H1 (cell line): ENCODE results near the gene BCAR3. TPM values are rescaled to one million over a fixed set of nuclear protein-coding genes. Genes with fewer than 3 reads are reported as not detected.

Experiments
- CTCF ChIA-PET: fragments of 300-600 bp; sonication (Branson Sonifier 250); formaldehyde crosslinking; loops from one replicate; lab custom pipeline; 2021; ENCODE audit not compliant: partially characterized antibody; lab: Charles Lee
- POLR2A ChIA-PET: fragments of 300-600 bp; sonication (Branson Sonifier 250); formaldehyde crosslinking; loops from one replicate; lab custom pipeline; 2021; ENCODE audit warnings: inconsistent platforms; ENCODE audit not compliant: partially characterized antibody; lab: Charles Lee
- DNase-seq, 2 experiments: peaks; one replicate each; pipeline versions ENCODE4 v3.0.0 to v3.0.0-alpha.2; 2010 to 2022; ENCODE audit warnings: low spot score in 2 of 2, low read depth in 1 of 2, mixed read lengths in 1 of 2
- FAIRE-seq: peaks from 2 replicates; lab custom pipeline; 2011; peaks lifted over from hg19 to GRCh38; lab: Jason Lieb, UNC
- H2AFZ ChIP-seq: 2 replicates; pipeline ENCODE4 v1.8.1; 2012; ENCODE audit warnings: low read length, inconsistent platforms
- H2AK5ac ChIP-seq: 2 replicates; pipeline ENCODE4 v1.6.1; 2013; ENCODE audit warnings: low read depth, low read length
- H2BK120ac ChIP-seq: replicated peaks from 2 replicates; pipeline ENCODE3; 2013; ENCODE audit warnings: low read depth, low read length, inconsistent platforms
- H2BK12ac ChIP-seq: 2 replicates; pipeline ENCODE4 v1.6.1; 2013; ENCODE audit warnings: low read depth, low read length
- H2BK15ac ChIP-seq: 2 replicates; pipeline ENCODE4 v1.6.1; 2013; ENCODE audit warnings: low read length
- H2BK20ac ChIP-seq: 2 replicates; pipeline ENCODE4 v1.6.1; 2013; ENCODE audit warnings: low read length
- H2BK5ac ChIP-seq: 2 replicates; pipeline ENCODE4 v1.6.1; 2013; ENCODE audit warnings: low read depth, low read length
- H3K14ac ChIP-seq: 2 replicates; pipeline ENCODE4 v1.6.1; 2013; ENCODE audit warnings: inconsistent platforms; ENCODE audit not compliant: insufficient read length
- H3K18ac ChIP-seq: 2 replicates; pipeline ENCODE4 v1.6.1; 2013; ENCODE audit warnings: low read length; ENCODE audit errors: extremely low read depth
- H3K23ac ChIP-seq: 2 replicates; pipeline ENCODE4 v1.6.1; 2013; ENCODE audit warnings: inconsistent platforms; ENCODE audit not compliant: insufficient read length
- H3K23me2 ChIP-seq: 2 replicates; pipeline ENCODE4 v1.6.1; 2013; ENCODE audit warnings: low read depth, low read length
- H3K27ac ChIP-seq: 2 replicates; pipeline ENCODE4 v1.6.1; 2011; ENCODE audit warnings: low read depth, low read length, inconsistent platforms
- H3K27me3 ChIP-seq, 4 experiments: replicated peaks in 1 of 4; 1 replicate in 1 of 4; 2 replicates in 3 of 4; pipeline versions ENCODE4 v1.6.1 to v1.8.1; 2011 to 2013; ENCODE audit warnings: low read length in 3 of 4, mild to moderate bottlenecking in 3 of 4, inconsistent platforms in 2 of 4, mixed read lengths in 2 of 4, moderate library complexity in 1 of 4; ENCODE audit not compliant: control insufficient read depth in 3 of 4, insufficient read depth in 3 of 4; ENCODE audit errors: extremely low read depth in 1 of 4
- H3K36me3 ChIP-seq, 4 experiments: 2 replicates each; pipeline versions ENCODE4 v1.6.1 to v1.8.1; 2011 to 2013; ENCODE audit warnings: mild to moderate bottlenecking in 4 of 4, low read length in 3 of 4, moderate library complexity in 2 of 4, control low read depth in 1 of 4, inconsistent platforms in 1 of 4; ENCODE audit not compliant: insufficient read depth in 4 of 4, control insufficient read depth in 2 of 4
- H3K4ac ChIP-seq: replicated peaks from 2 replicates; pipeline ENCODE3; 2013; ENCODE audit warnings: low read length, low read depth, mixed read lengths, inconsistent platforms; ENCODE audit not compliant: insufficient read length
- H3K4me1 ChIP-seq, 4 experiments: replicated peaks in 1 of 4; 1 replicate in 1 of 4; 2 replicates in 3 of 4; pipeline versions ENCODE4 v1.6.1 to v1.8.1; 2011 to 2013; ENCODE audit warnings: low read length in 3 of 4, inconsistent platforms in 2 of 4, mixed read lengths in 1 of 4; ENCODE audit not compliant: insufficient read depth in 4 of 4, control insufficient read depth in 3 of 4
- H3K4me2 ChIP-seq, 2 experiments: 2 replicates each; pipeline versions ENCODE4 v1.6.1 to v1.8.1; 2011 to 2013; ENCODE audit warnings: low read depth in 2 of 2, low read length in 2 of 2, control low read depth in 1 of 2, inconsistent platforms in 1 of 2, mild to moderate bottlenecking in 1 of 2; ENCODE audit not compliant: insufficient read depth in 1 of 2
- H3K4me3 ChIP-seq, 4 experiments: fragments of 200-600, 300-600 bp in 1 of 4; sonication (generic), shearing (Covaris generic), sonication (Bioruptor Twin) in 1 of 4; 2 replicates each; pipeline versions ENCODE4 v1.5.1 to v1.8.1; 2011 to 2016; ENCODE audit warnings: low read length in 4 of 4, low read depth in 3 of 4, control low read depth in 2 of 4, inconsistent platforms in 2 of 4, mild to moderate bottlenecking in 2 of 4, mixed read lengths in 1 of 4, moderate library complexity in 1 of 4; ENCODE audit not compliant: insufficient read depth in 2 of 4; ENCODE audit errors: extremely low read depth in 1 of 4
- H3K56ac ChIP-seq: replicated peaks from 2 replicates; pipeline ENCODE3; 2013; ENCODE audit warnings: low read depth, mild to moderate bottlenecking, mixed read lengths, low read length, inconsistent platforms; ENCODE audit not compliant: insufficient read length
- H3K79me1 ChIP-seq: 2 replicates; pipeline ENCODE4 v1.6.1; 2013; ENCODE audit warnings: low read depth, low read length, control low read depth
- H3K79me2 ChIP-seq, 2 experiments: 2 replicates each; pipeline versions ENCODE4 v1.6.1 to v1.8.1; 2012 to 2013; ENCODE audit warnings: low read length in 2 of 2, mild to moderate bottlenecking in 2 of 2, inconsistent platforms in 1 of 2; ENCODE audit not compliant: insufficient read depth in 2 of 2, control insufficient read depth in 1 of 2
- H3K9ac ChIP-seq, 4 experiments: replicated peaks in 1 of 4; 1 replicate in 1 of 4; 2 replicates in 3 of 4; pipeline versions ENCODE4 v1.6.1 to v1.8.1; 2011 to 2013; ENCODE audit warnings: low read depth in 3 of 4, low read length in 3 of 4, control low read depth in 2 of 4, mild to moderate bottlenecking in 2 of 4, moderate library complexity in 2 of 4, inconsistent platforms in 1 of 4; ENCODE audit errors: extremely low read depth in 1 of 4
- H3K9me3 ChIP-seq, 2 experiments: 2 replicates each; pipeline versions ENCODE4 v1.6.1 to v1.8.1; 2012 to 2013; ENCODE audit warnings: mild to moderate bottlenecking in 2 of 2, moderate library complexity in 2 of 2, control low read depth in 1 of 2, inconsistent platforms in 1 of 2, low read depth in 1 of 2, low read length in 1 of 2, mixed read lengths in 1 of 2; ENCODE audit not compliant: insufficient read depth in 2 of 2
- H4K20me1 ChIP-seq, 2 experiments: replicated peaks in 1 of 2; 2 replicates each; pipeline versions ENCODE3 to v1.8.1; 2011 to 2013; ENCODE audit warnings: inconsistent platforms in 2 of 2, low read length in 2 of 2, mild to moderate bottlenecking in 1 of 2; ENCODE audit not compliant: insufficient read depth in 2 of 2, control insufficient read depth in 1 of 2
- H4K5ac ChIP-seq: 2 replicates; pipeline ENCODE4 v1.6.1; 2013; ENCODE audit warnings: low read length, low read depth, mixed read lengths, inconsistent platforms; ENCODE audit not compliant: insufficient read length
- H4K8ac ChIP-seq: 2 replicates; pipeline ENCODE4 v1.8.0; 2013; ENCODE audit warnings: mild to moderate bottlenecking, moderate library complexity, low read length, inconsistent platforms; ENCODE audit not compliant: insufficient read depth; ENCODE audit errors: extremely low read depth
- H4K91ac ChIP-seq: replicated peaks from 2 replicates; pipeline ENCODE3; 2013; ENCODE audit warnings: low read length, mixed read lengths, inconsistent platforms; ENCODE audit not compliant: insufficient read length
- CBX5 ChIP-seq: fragments of 300-800, 300-1000 bp; sonication (generic); IDR thresholded peaks from 2 replicates; pipeline ENCODE4 v1.7.1; 2016; ENCODE audit warnings: antibody characterized with exemption, low read length, low read depth
- CHD2 ChIP-seq: IDR thresholded peaks from 2 replicates; pipeline ENCODE4 v1.6.1; 2012; ENCODE audit warnings: low read length, improper control_type of control experiment
- FOSL1 ChIP-seq: IDR thresholded peaks from 2 replicates; pipeline ENCODE4 v1.6.1; 2011; ENCODE audit warnings: mild to moderate bottlenecking, low read depth, low read length, moderate library complexity; ENCODE audit not compliant: insufficient read depth
- RBBP5 ChIP-seq: IDR thresholded peaks from 2 replicates; pipeline ENCODE4 v1.7.1; 2012; ENCODE audit warnings: low read depth, mild to moderate bottlenecking, inconsistent platforms, low read length, moderate library complexity, borderline replicate concordance
- SIRT6 ChIP-seq: IDR thresholded peaks from one replicate; pipeline ENCODE4 v1.7.1; 2012; ENCODE audit warnings: low read length, inconsistent platforms
- TBP ChIP-seq: IDR thresholded peaks from 2 replicates; pipeline ENCODE4 v1.6.1; 2011; ENCODE audit warnings: low read depth, low read length, improper control_type of control experiment
- TEAD4 ChIP-seq: IDR thresholded peaks from 2 replicates; pipeline ENCODE4 v1.6.1; 2012; ENCODE audit warnings: low read depth, low read length, inconsistent platforms, mixed read lengths
- WGBS, 2 experiments: shearing (Covaris generic) in 1 of 2; methylation state at CpG; one replicate each; pipeline versions ENCODE4 v1.1.6 to v1.1.7; 2013 to 2015; ENCODE audit warnings: low lambda C conversion rate in 2 of 2, mixed read lengths in 2 of 2, inconsistent platforms in 1 of 2, low coverage in 1 of 2, missing lambda C conversion rate in 1 of 2; ENCODE audit not compliant: insufficient replicate concordance in 2 of 2, insufficient coverage in 1 of 2, insufficient read length in 1 of 2; ENCODE audit errors: extremely low coverage in 1 of 2, missing lambda C conversion rate in 1 of 2; 5-methylcytosine and 5-hydroxymethylcytosine counted together
- polyA plus RNA-seq, 7 experiments: library from polyadenylated mRNA; depleted of rRNA in 3 of 7; stranded (reverse) in 5 of 7; unstranded in 2 of 7; fragments of >200 nt in 5 of 7; fragments of 200-250 nt in 2 of 7; gene quantifications; 1 replicate in 5 of 7; 2 replicates in 1 of 7; 4 replicates in 1 of 7; pipeline versions ENCODE4 v1.2.1 to v1.2.3, GENCODE V29; 2011 to 2013; ENCODE audit warnings: missing spikeins in 2 of 7, mixed read lengths in 2 of 7
- total RNA-seq: library from RNA; stranded (reverse); fragmentation: NEBNext Ultra II Directional; extraction: Animal tissue kit (Norgen Biotek cat#: 25700); gene quantifications from 2 replicates; pipeline ENCODE4 v1.2.1, GENCODE V29; 2021
- TF ChIP-seq, protein P1 (sequence below): IDR thresholded peaks from 2 replicates; pipeline ENCODE4 v1.6.1; 2011; ENCODE audit warnings: low read length, improper control_type of control experiment

Gene BCAR3
- total and polyA plus RNA-seq, 2 of the 8 experiments (the other 6 are each of a cell fraction or from before 2014, with no cell fraction given): 5.6 to 9.2 TPM

DNA sequence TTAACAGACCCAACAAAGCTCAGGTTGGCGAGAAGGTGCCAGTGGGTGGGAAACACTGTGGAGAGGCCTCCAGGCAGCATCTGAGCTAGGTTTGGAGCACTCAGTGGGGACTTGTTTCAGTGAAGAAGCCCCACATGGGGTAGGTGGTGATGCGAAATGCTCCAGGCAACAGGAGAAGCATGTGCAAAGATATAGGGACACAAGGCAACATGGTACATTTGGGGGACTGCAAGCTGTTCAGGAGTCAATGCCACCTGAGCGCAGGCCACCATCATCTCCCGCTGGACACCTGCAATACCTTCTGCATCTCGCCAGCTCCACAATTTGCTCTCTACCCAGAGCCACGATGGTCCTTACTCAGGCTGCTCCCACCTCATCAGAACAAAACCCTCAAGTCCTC lies 28.0 kb downstream of the BCAR3 start:
- no peak for DNase-seq
- Histone ChIP-seq H2BK120ac (no peak overlapping the region), H3K23ac (no peak overlapping the region), H3K27me3 (no peaks in the 10 kb centered on the region), H3K36me3 (no peaks in the 10 kb centered on the region), H3K18ac (no peak overlapping the region), H2BK12ac (no peak overlapping the region), H3K27ac (no peak overlapping the region), H2BK5ac (no peak overlapping the region), H3K4me1 (peaks cover 0 to 4% (median 0%) of the 10 kb centered on the region in 4 experiments; a peak in 2 of 7 replicates), H4K5ac (no peak overlapping the region), H3K9me3 (no peaks in the 10 kb centered on the region), H4K20me1 (no peaks in the 10 kb centered on the region), H4K8ac (no peak overlapping the region), H3K14ac (no peak overlapping the region), H3K23me2 (no peaks in the 10 kb centered on the region), H2BK15ac (no peak overlapping the region), H3K79me1 (no peaks in the 10 kb centered on the region; the same call in 1 of the 2 replicates), H4K91ac (no peak overlapping the region), H3K4me2 (no peak overlapping the region), H3K4ac (no peak overlapping the region), H2AK5ac (no peak overlapping the region), H3K79me2 (no peaks in the 10 kb centered on the region), H3K9ac (no peak overlapping the region), H2AFZ (no peak overlapping the region), H3K56ac (no peak overlapping the region), H2BK20ac (no peak overlapping the region), H3K4me3 (no peak overlapping the region)
- 91% methylated on average over 6 of the region's 6 CpGs; no CpG with 5 or more reads in 1 of the 2 experiments for WGBS, 2 experiments
- CTCF ChIA-PET: interaction anchor here (0.6 to 1.8 kb wide), 15 partner anchors 9 to 191 kb away, joined by 3 to 6 read pairs (median 4); no protein-coding TSS in a partner anchor
- TF ChIP-seq CHD2 (no peak), FOSL1 (no peak), RBBP5 (no peak), SIRT6 (no peak), TBP (no peak), TEAD4 (no peak), CBX5 (no peak)
- TF ChIP-seq, protein P1, sequence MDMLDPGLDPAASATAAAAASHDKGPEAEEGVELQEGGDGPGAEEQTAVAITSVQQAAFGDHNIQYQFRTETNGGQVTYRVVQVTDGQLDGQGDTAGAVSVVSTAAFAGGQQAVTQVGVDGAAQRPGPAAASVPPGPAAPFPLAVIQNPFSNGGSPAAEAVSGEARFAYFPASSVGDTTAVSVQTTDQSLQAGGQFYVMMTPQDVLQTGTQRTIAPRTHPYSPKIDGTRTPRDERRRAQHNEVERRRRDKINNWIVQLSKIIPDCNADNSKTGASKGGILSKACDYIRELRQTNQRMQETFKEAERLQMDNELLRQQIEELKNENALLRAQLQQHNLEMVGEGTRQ: no peak
- POLR2A ChIA-PET: interaction anchor here (1.2 kb wide), 2 partner anchors 17 to 28 kb away, joined by 3 to 4 read pairs; partner anchors contain the start of gene BCAR3
- FAIRE-seq: no peak
